Measurements from ENCODE around the gene SYT8.

- TF ChIP-seq EZH2 (IDR thresholded peaks at IDR 0.05; ENCODE audit: insufficient read depth, poor library complexity, severe bottlenecking) (no peak), EZH2phosphoT487 (IDR thresholded peaks at IDR 0.05; ENCODE audit: insufficient read depth, low read depth) (no peak)
These were observed 32.0 kb downstream of the SYT8 start for GRCh38 chr11:1866776-1867175.

Data from GM23248 (cell line).